IPS-20b (cell line): Measurements from ENCODE around the gene SS18.
A peak's percentile ranks its signal among the peaks of the same experiment; 100 is the strongest.
"Not testable (repeated sequence)": the region's sequence is repeated elsewhere in the genome, so short reads cannot be mapped to it uniquely, and the experiment has no call there.

Source experiments
- H3K27ac ChIP-seq: one replicate; pipeline ENCODE4 v1.5.1; 2013; ENCODE audit warnings: low read length
- H3K27me3 ChIP-seq: 2 replicates; pipeline ENCODE4 v1.6.1; 2013; ENCODE audit warnings: mild to moderate bottlenecking, low read length, inconsistent platforms; ENCODE audit not compliant: insufficient read depth
- H3K36me3 ChIP-seq: 2 replicates; pipeline ENCODE4 v1.6.1; 2013; ENCODE audit warnings: low read depth, mild to moderate bottlenecking, inconsistent platforms, low read length, moderate library complexity; ENCODE audit not compliant: insufficient read depth
- H3K4me1 ChIP-seq: 2 replicates; pipeline ENCODE4 v1.6.1; 2013; ENCODE audit warnings: mild to moderate bottlenecking, control low read depth, inconsistent platforms, low read length, moderate library complexity; ENCODE audit not compliant: insufficient read depth
- H3K4me3 ChIP-seq: 2 replicates; pipeline ENCODE4 v1.5.1; 2013; ENCODE audit warnings: mild to moderate bottlenecking, low read length, inconsistent platforms
- H3K9ac ChIP-seq: 2 replicates; pipeline ENCODE4 v1.6.1; 2013; ENCODE audit warnings: low read depth, mild to moderate bottlenecking, inconsistent platforms, low read length, moderate library complexity
- H3K9me3 ChIP-seq: 2 replicates; pipeline ENCODE4 v1.6.1; 2013; ENCODE audit warnings: mild to moderate bottlenecking, low read depth, low read length, inconsistent platforms; ENCODE audit not compliant: insufficient read depth

The SS18 gene, protein sequence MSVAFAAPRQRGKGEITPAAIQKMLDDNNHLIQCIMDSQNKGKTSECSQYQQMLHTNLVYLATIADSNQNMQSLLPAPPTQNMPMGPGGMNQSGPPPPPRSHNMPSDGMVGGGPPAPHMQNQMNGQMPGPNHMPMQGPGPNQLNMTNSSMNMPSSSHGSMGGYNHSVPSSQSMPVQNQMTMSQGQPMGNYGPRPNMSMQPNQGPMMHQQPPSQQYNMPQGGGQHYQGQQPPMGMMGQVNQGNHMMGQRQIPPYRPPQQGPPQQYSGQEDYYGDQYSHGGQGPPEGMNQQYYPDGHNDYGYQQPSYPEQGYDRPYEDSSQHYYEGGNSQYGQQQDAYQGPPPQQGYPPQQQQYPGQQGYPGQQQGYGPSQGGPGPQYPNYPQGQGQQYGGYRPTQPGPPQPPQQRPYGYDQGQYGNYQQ

DNA sequence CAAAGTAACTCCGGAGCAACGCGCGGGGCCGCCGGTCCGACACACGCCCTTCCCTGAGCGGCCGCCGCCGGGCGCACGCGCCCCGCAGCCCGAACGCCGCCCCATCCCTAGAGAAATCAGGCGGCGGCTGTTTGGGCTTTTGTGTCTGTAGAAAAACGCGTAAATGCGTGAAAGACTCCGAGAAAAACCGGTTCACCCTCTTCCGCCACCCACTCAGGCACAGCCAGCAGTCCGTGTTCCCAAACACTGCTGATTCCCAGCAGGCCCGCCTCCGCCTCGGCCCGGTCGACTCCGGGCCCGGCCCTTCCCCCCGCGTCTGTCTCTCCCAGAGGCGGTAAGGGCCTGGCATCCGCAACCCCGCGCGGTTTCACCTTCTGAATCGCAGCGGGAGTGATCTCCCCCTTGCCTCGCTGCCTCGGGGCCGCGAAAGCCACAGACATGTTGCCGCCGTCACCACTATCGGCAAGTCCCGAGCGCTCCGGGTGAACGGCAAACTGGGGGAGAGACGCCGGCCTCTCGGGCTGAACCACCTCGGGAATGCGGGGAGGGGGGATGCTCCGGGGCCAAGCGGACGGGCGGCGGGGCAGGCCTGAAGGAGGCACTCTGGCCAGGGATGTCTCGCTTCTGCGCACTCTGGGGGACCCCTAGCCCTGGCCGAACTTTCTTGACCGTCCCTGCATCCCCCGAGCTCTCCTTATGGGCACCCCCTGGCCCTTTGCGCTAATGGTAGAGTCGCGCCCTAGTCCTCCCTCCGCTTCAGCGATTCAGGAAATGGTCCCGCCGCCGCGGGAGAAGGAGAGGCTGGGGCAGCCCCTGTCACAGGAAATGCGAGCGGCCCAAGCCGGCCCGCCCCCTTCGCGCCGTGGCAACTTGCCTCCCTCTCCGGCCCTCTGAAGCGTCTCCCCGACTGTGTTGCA lies at the start of gene SS18:
TSS of gene SS18 (minus strand) at position 484 of the 917 bp plus-strand sequence. CDS start at position 440, 44 bp downstream.
- no peaks in the 10 kb centered on the region for H3K9me3 ChIP-seq
- H3K27ac ChIP-seq: peak within 1 kb of the TSS; percentile 97
- H3K4me3 ChIP-seq: peak within 1 kb of the TSS; percentile 79
- peak within 1 kb of the TSS; percentile 92 for H3K9ac ChIP-seq
- peaks cover 21% of the 10 kb centered on the region for H3K36me3 ChIP-seq
- H3K27me3 ChIP-seq: no peaks in the 10 kb centered on the region
- H3K4me1 ChIP-seq: peaks cover 15% of the 10 kb centered on the region

DNA sequence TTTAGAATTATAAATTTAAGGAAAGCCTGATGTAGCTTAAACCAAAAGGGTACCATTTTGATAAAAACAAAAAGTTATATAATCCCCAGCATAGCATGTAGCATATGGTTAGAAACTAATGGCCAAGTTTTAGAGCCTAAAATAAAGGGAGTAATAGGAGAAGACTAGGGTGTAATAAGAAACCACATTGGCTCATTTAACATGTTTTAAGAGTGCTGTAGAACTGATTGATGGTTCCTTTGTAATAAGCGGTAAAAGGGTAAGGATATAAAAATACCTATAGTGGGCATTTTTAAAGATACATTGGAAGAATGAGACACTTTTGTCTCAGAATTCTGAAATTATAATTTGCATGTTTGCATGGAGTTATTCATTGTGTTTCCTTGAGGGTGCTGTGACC lies 45.1 kb upstream of the SS18 start:
- Histone ChIP-seq H3K27me3 (peaks cover 9% of the 10 kb centered on the region; the same call in 1 of the 2 replicates), H3K4me1 (no peaks in the 10 kb centered on the region), H3K9ac (no peak overlapping the region)

GRCh38 chr18:26134107-26134506 lies 43.7 kb upstream of the SS18 start:
- H3K27ac ChIP-seq: no peak overlapping the region
- H3K9me3 ChIP-seq: no peaks in the 10 kb centered on the region
- H3K27me3 ChIP-seq: peaks cover 9% of the 10 kb centered on the region; the same call in 1 of the 2 replicates
- H3K4me1 ChIP-seq: no peaks in the 10 kb centered on the region
- peak overlapping the region; percentile 19; the same call in 1 of the 2 replicates for H3K4me3 ChIP-seq
- H3K36me3 ChIP-seq: no peaks in the 10 kb centered on the region
- no peak overlapping the region for H3K9ac ChIP-seq

More for the DNA sequence above, 45.1 kb upstream of the SS18 start:
- Histone ChIP-seq H3K9me3 (no peaks in the 10 kb centered on the region), H3K27ac (no peak overlapping the region), H3K4me3 (no peak overlapping the region), H3K36me3 (no peaks in the 10 kb centered on the region)

GRCh38 chr18:26133652-26134051 lies 43.2 kb upstream of the SS18 start, which contains the start of gene PSMA8:
PSMA8 (plus strand) TSS chr18:26133869; CDS start chr18:26133966, 97 bp downstream.
- H3K4me3 ChIP-seq: peak within 1 kb of the TSS; percentile 19; the same call in 1 of the 2 replicates
- peaks cover 9% of the 10 kb centered on the region; the same call in 1 of the 2 replicates for H3K27me3 ChIP-seq
- H3K9me3 ChIP-seq: no peaks in the 10 kb centered on the region
- H3K27ac ChIP-seq: no peak within 1 kb of the TSS
- no peaks in the 10 kb centered on the region for H3K4me1 ChIP-seq
- no peaks in the 10 kb centered on the region for H3K36me3 ChIP-seq
- H3K9ac ChIP-seq: no peak within 1 kb of the TSS

GRCh38 chr18:26128192-26128591 lies 37.8 kb upstream of the SS18 start:
- not testable (repeated sequence) for H3K9ac ChIP-seq, H3K27ac ChIP-seq, H3K36me3 ChIP-seq, H3K9me3 ChIP-seq, H3K4me3 ChIP-seq, H3K27me3 ChIP-seq, H3K4me1 ChIP-seq

DNA sequence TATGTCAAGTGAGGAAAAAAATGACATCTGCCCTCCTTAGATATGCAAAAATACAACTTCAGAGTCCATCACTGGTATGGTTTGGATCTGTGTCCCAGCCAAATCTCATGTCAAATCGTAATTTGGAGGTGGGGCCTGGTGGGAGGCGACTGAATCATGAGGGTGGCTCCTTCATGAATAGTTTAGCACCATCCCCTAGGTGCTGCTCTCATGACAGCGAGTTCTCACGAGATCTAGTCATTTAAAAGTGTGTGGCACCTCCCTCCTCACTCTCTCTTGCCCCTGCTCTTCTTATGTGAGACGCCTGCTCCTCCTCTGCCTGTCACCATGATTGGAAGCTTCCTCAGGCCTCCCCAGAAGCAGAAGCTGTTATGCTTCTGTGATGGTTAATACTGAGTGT lies 37.4 kb upstream of the SS18 start:
- H3K4me1 ChIP-seq: no peaks in the 10 kb centered on the region
- H3K27me3 ChIP-seq: no peaks in the 10 kb centered on the region
- no peak overlapping the region for H3K9ac ChIP-seq
- H3K27ac ChIP-seq: no peak overlapping the region
- no peaks in the 10 kb centered on the region for H3K36me3 ChIP-seq
- H3K9me3 ChIP-seq: no peaks in the 10 kb centered on the region
- H3K4me3 ChIP-seq: no peak overlapping the region

- H3K9ac ChIP-seq, H3K4me3 ChIP-seq, H3K4me1 ChIP-seq, H3K27me3 ChIP-seq, H3K36me3 ChIP-seq, H3K9me3 ChIP-seq, H3K27ac ChIP-seq: not testable (repeated sequence)
These were observed 31.6 kb upstream of the SS18 start for GRCh38 chr18:26121994-26122393.

DNA sequence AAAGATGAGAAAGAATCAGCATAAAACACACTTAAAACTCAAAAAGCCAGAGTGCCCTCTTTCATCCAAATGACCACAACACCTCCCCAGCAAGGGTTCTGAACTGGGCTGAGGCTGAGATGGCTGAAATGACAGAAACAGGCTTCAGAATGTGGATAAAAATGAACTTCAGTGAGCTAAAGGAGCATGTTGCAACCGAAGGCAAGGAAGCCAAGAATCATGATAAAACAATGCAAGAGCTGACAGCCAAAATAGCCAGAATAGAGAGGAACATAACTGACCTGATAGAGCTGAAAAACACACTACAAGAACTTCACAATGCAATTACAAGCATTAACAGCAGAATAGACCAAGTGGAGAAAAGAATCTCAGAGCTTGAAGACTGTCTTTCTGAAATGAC lies 31.1 kb upstream of the SS18 start:
- H3K9ac ChIP-seq: no peak overlapping the region
- H3K9me3 ChIP-seq: peaks cover 4% of the 10 kb centered on the region; the same call in 1 of the 2 replicates
- no peaks in the 10 kb centered on the region for H3K36me3 ChIP-seq
- no peaks in the 10 kb centered on the region for H3K27me3 ChIP-seq
- H3K27ac ChIP-seq: no peak overlapping the region
- H3K4me1 ChIP-seq: no peaks in the 10 kb centered on the region
- no peak overlapping the region for H3K4me3 ChIP-seq

GRCh38 chr18:26119246-26119645 lies 28.8 kb upstream of the SS18 start:
- Histone ChIP-seq H3K9ac (no peak overlapping the region), H3K27me3 (no peaks in the 10 kb centered on the region), H3K4me1 (no peaks in the 10 kb centered on the region), H3K4me3 (no peak overlapping the region), H3K27ac (no peak overlapping the region), H3K36me3 (no peaks in the 10 kb centered on the region), H3K9me3 (peaks cover 4% of the 10 kb centered on the region; the same call in 1 of the 2 replicates)

DNA sequence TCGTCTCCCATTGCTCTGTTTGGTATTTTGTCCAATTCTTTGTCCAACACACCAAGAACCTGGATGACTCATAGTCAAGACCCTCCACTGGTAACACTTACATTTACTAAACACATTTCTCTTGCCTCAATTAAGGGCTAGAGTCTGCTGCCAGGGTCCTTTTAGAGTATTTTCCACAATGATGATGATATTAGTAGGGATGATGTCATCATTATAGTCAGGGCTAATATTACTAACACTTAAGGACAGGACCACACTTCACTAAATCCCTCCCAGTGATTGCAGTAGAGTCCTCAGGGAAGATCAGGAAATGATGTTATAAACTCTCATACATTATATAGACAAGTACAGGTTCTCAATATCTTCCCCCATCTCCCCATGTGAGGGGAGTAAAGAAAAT lies 13.6 kb upstream of the SS18 start:
- H3K27ac ChIP-seq: no peak overlapping the region
- H3K36me3 ChIP-seq: no peaks in the 10 kb centered on the region
- H3K4me1 ChIP-seq: no peaks in the 10 kb centered on the region

GRCh38 chr18:26103579-26103978 lies 13.2 kb upstream of the SS18 start:
- Histone ChIP-seq H3K9ac (no peak overlapping the region), H3K27ac (no peak overlapping the region), H3K27me3 (no peaks in the 10 kb centered on the region)

More for the DNA sequence above, 13.6 kb upstream of the SS18 start:
- H3K9me3 ChIP-seq: no peaks in the 10 kb centered on the region
- no peak overlapping the region for H3K9ac ChIP-seq
- no peaks in the 10 kb centered on the region for H3K27me3 ChIP-seq
- no peak overlapping the region for H3K4me3 ChIP-seq

More at GRCh38 chr18:26103579-26103978, 13.2 kb upstream of the SS18 start:
- Histone ChIP-seq H3K36me3 (no peaks in the 10 kb centered on the region), H3K4me1 (no peaks in the 10 kb centered on the region), H3K4me3 (no peak overlapping the region), H3K9me3 (no peaks in the 10 kb centered on the region)
